GM12865 (cell line): ENCODE data around the gene PRRC2B.

Experiments used
- DNase-seq: peaks from one replicate; pipeline ENCODE4 v3.0.0; 2010; ENCODE audit warnings: low read depth
- H3K4me3 ChIP-seq: 2 replicates; pipeline ENCODE4 v1.5.1; 2011; ENCODE audit warnings: mild to moderate bottlenecking, low read depth, low read length, control low read depth
- CTCF ChIP-seq: IDR thresholded peaks from 2 replicates; pipeline ENCODE4 v1.5.1; 2011; ENCODE audit warnings: low read length, control low read depth, low read depth, inconsistent platforms; ENCODE audit not compliant: insufficient read depth; ENCODE audit errors: missing control alignments

PRRC2B gene

DNA sequence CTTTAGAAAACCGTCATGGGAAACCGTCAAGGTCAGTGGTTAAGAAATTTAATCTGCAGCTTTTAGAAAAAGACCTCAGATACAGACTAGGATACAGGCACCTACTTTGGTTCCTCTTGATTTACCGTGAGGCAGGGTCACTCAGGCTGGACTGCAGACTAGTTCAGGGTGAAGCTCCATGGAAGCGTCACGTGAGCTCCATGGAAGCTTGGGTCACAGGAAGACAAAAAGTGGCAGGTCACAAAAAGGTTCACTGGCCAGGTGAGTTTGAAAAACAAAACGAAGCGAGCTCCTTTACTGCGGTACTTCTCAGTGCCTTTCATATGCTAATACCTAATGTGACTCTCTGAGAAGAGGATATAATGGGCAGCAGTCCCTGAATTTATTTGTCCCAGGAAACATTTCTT is 43.0 kb downstream of the PRRC2B start:
- no peak for DNase-seq
- H3K4me3 ChIP-seq, result no peak overlapping the region
- TF ChIP-seq CTCF, result no peak

DNA sequence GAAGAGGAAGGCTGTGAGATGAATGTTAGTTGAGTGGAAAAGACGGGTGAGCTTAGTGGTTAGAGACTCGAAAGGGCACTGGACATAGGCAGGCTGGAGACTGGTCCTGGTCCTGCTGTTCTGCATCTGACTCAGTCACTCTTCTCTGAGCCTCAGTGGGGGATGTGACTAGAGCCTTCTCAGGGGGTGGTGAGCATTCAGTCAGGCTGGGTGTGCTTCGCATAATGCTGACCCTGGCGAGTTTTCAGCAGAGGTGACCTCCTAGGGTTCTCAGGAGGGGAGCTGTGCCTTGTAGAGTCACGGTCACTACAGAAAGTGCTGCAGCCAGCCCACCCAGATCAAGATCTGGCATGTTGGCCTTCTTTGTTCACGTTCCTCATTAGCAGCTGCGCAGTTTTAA is 44.3 kb downstream of the PRRC2B start:
- no peak for DNase-seq
- H3K4me3 ChIP-seq, result no peak overlapping the region
- no peak for TF ChIP-seq CTCF

GRCh38 chr9:131439224-131439623 is 45.3 kb downstream of the PRRC2B start:
- no peak for TF ChIP-seq CTCF
- no peak for DNase-seq
- H3K4me3 ChIP-seq, result no peak overlapping the region

DNA sequence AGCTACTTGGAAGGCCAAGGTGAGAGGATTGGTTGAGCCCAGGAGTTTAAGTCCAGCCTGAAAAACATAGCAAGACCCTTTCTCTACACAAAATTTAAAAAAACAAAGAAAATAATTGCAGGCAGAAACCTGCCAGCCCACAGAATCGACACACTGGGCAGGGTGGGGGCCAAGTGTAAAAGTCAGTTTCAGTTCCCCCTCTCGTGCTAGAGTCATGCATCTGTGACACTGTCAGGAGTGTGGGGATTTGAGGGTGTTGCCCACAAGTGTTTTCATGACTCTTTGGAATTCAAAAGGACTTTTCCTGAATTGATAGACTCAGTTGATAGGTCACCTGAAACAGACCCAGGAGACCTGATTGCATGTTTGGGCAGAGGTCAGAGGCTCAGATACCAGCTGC is 47.6 kb downstream of the PRRC2B start:
- H3K4me3 ChIP-seq, result no peak overlapping the region
- peak; percentile 34 for DNase-seq

DNA sequence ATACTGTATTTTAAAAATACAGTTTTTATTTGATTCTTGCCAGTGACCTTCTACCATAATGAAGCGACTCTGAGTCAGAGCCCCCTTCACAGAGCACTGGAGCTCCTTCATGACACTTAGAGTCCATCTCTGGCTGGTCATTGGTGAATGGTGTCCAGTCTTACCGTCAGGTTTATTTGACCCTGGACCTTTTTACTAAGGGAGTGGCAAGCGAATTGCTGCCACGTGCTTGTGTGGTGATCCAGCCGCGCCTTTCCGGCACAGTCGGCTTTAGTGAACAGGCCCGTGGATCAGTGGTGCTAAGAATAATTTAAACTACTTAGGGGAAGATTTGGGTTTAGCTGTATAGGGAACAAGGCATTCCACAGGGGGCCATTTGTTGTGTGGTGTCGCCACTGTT is 48.5 kb downstream of the PRRC2B start:
- no peak overlapping the region for H3K4me3 ChIP-seq
- no peak for TF ChIP-seq CTCF
- DNase-seq, result no peak

More for the DNA sequence above, 47.6 kb downstream of the PRRC2B start:
- no peak for TF ChIP-seq CTCF

- no peak for TF ChIP-seq CTCF
Measured at GRCh38 chr9:131443648-131444047, 49.8 kb downstream of the PRRC2B start.

GRCh38 chr9:131446276-131446675 is 52.4 kb downstream of the PRRC2B start:
- no peak overlapping the region for H3K4me3 ChIP-seq
- DNase-seq, result no peak
- TF ChIP-seq CTCF, result no peak

More at GRCh38 chr9:131443648-131444047, 49.8 kb downstream of the PRRC2B start:
- H3K4me3 ChIP-seq, result no peak overlapping the region
- no peak for DNase-seq
